NT2/D1 (cell line): ENCODE measurements around the gene USP46.

Experiments
- SUZ12 ChIP-seq: IDR thresholded peaks from 2 replicates; pipeline ENCODE4 v1.6.1; 2011; ENCODE audit not compliant: insufficient read length, insufficient read depth; ENCODE audit errors: extremely low read depth
- YY1 ChIP-seq: IDR thresholded peaks from 2 replicates; pipeline ENCODE4 v1.6.1; 2011; ENCODE audit not compliant: insufficient read length, insufficient read depth
- ZNF274 ChIP-seq: IDR thresholded peaks from 2 replicates; pipeline ENCODE4 v1.6.1; 2011; ENCODE audit warnings: mild to moderate bottlenecking, low read depth, low read length

- no peak for TF ChIP-seq YY1
- TF ChIP-seq ZNF274: no peak
- no peak for TF ChIP-seq SUZ12
Observed at GRCh38 chr4:52628543-52628942, 30.6 kb downstream of the USP46 start.
